Caki2 (cell line): ENCODE measurements around the gene CC2D2A. TPM values are rescaled to one million over a fixed set of nuclear protein-coding genes. Genes with fewer than 3 reads are reported as not detected.

ENCODE experiments used
- DNase-seq: peaks from one replicate; pipeline ENCODE4 v3.0.0-alpha.2; 2015; ENCODE audit warnings: low read depth
- in situ Hi-C: cut with HindIII; loops from 2 replicates; pipeline ENCODE4 v1.10.0; 2016; ENCODE audit warnings: low sequenced_read_pairs, low pct_unique_long_range_greater_than_20kb, mixed read lengths
- total RNA-seq: library from RNA; depleted of rRNA; stranded (reverse); fragments of >200 nt; shearing (Covaris generic); gene quantifications from 2 replicates; pipeline ENCODE4 v1.2.3, GENCODE V29; 2014; ENCODE audit warnings: low replicate concordance

The CC2D2A gene
- total RNA-seq, 1 experiment from 2014 or later, result 8.4 TPM

DNA sequence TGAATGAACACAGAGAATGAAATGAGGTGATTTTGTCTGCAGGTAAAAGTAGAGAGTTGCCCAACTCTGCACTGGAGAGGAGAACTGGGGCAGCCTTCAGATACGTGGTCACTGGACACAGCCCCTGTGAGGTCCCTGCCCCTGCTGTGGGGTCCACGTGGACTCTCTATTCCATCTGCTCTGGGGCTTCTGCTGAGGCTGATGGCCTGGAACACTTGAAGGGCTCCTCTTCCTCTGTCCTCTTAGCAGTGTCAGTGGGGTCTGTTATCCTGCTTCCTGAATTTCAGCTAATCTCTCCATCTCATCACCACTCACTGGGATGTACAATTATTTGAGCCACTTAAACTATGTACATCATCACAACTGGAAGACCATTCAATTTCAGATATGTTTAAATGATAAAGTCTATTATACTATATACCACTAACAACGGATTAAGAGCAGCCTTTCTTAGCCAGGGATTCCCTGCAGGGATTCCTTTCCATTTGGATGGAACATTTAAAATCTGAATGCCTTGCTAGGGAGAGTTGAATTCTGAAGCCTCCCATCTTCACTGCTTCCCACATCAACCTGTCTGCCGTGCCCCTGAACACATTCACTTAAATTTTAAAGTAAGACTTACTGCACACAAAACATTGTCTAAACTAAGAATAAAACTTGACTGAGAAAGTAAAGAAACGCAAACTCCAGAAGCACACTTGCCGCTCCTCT lies 74.0 kb downstream of the CC2D2A start:
- no peak for DNase-seq
- in situ Hi-C loops, result no loop called here

DNA sequence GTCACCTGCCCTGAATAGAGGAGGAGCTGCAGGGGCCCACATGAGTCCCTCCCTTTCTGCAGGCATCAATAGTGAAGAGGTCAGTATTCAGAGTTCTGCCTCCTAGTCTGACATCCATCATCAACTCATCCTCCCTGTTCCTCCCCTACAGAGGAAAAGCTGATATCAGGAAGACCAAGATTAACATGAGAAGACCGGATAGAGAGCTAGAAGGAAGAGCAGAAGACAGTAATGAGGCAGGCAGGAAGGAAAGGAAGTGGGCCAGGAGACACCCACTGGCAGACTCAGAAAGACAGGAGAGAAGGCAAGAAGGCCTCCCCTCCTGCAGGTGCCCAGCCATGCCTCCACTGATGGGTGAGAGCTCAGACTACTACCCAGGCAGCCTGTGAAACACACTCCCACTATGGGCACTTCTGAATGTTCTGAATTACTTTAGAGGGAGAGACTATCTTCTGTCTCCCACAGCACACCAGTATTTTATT lies 74.6 kb downstream of the CC2D2A start:
- no peak for DNase-seq
- in situ Hi-C loops, result no loop called here

DNA sequence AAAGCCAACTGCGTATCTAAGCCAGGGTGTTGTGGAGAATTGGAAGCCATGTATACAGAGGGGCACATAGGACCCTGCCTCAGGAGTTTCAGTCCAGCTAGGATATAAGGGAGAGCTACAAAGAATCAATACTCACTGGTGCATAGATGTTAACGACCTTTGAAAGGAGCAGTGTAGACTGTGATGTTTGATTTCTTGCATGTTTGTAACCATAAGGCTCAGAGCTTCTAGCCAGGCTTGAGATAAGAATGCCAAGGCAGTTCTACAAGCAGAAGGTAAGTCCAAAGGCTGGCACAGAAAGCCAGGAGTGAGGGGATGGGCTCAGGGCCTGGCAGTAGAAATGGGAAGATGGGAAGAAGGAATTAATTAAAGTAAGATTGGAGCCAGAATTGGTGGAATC lies 75.7 kb downstream of the CC2D2A start:
- DNase-seq, result no peak
- in situ Hi-C loops, result no loop called here

DNA sequence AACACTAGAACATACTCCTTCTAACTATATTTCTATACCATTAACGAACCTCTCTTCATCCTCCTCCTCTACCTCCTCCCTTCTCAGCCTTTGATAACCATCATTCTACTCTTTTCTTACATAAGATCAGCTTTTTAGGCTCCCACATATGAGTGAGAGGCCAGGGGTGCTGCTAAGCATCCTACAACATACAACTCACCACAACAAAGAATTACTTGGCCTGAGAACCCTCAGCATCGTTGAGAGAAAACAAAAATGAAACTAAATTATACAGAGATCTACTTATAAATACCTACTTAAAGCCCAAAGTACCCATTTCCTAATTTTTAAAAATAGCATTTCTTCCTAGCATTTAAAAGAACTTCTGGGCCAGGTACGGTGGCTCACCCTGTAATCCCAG lies 77.7 kb downstream of the CC2D2A start:
- in situ Hi-C loops, result no loop called here
- DNase-seq, result no peak

DNA sequence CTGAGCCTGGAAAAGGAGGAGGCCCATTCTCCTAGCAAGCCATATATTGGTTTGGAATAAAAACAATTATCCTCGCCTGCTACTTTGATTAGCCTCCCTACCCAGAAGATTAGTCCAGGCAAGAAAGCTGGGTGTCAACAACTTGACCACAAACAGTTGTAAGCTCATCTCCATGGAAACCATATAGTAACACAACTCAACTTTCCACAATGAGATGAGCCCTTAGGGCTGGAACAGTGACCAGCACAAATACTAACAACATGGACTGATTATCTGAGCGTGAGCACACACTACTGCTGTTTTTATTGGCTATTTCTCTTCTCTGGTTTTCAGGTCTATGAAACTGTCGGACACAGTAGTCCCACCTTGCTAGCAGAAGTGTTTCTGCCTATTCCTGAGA lies 80.8 kb downstream of the CC2D2A start:
- in situ Hi-C loops, result no loop called here
- no peak for DNase-seq

DNA sequence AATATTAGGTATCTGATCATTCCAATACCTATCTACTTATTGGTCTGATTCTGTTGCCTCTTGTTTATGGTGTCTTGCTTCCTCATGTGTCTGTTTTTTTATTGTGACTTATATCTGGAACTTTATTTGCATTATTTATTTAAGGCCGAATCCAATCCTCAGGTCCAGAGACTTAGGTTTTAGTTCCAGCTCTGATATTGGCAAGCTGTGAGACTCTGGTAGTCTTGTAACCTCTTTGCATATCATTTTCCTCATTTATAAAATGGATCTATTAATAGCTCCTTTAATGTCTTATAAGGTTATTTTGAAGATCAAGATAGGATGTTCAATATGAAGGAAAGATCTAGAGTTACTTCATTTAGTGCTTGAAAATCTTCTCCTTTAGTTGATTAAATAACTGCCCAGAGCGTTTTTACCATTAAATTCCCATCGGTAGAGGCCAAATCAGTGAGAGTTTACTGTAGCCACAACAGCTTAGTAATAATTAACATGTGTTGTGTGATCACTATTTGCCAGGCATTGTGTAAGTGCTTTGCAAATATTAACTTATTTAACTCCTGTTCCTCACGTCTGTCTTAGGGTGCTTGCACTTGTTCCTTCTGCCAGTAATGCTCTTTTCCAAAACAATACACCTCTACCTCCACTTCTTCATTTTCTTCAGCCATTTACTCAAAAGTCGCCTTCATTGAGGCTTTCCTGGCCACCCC lies 82.2 kb downstream of the CC2D2A start:
- in situ Hi-C loops, result no loop called here
- no peak for DNase-seq

DNA sequence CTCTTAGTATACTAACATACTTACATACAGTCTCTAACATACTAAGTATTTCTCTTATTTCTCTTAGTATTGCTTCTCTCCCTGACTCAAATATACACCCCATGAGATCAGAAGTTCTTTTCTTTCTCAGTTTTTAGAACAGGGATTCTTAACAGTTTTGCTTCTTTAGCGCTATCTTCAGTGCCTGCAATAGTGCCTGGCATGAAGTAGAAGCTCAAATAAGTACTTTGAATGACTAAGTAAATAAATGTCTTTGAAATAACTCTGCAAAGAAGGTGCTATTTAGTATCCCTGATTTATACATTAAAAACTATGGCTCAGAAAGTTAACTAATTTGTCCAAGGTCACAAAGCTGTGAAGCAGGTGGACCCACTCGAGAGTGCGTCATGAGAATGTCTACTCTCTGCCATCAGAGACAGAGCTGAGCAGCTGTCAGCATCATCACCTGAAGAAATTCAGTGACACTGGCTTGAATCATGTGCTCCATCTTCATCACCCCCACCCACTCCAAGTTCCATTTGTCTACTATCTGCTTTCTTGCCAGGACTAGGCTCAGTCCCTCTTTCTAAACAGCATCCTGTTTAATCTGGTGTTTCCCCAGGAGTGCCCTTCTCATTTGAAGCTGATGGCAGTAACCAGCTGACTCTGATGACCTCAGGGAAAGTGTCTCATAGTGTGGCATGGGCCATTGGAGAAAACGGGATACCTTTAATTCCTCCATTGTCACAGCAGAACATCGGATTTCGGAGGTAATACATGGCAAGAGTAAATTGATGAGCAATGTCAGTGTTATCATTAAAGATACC lies 83.1 kb downstream of the CC2D2A start:
- in situ Hi-C loops, result no loop called here
- DNase-seq, result no peak

DNA sequence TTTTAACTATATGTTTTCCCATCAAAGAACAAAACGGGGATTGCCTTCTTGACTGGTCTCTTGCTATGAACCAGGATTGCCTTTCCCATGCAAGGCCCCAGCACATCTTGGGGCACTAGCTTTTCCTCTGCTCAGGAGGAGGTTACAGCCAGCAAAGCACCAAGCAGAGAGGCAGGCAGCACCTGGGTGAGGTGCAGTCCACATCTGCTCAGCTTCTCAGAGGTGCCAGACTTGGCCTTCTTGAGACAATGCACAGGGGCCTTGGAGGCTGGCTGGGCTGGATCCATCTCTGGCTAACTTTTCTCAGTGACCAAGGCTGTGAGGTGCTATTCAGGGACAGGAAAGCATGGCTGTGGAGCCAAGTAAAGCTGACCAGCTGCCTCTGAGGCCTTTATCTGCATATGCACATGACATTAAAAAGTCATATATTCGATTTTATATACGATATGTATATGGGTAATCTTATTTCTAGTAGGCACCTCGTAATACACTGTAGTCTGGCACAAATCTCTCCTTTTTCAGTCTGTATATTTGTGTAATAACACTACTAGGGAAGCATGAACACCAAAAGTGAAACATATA lies 86.9 kb downstream of the CC2D2A start:
- no peak for DNase-seq
- in situ Hi-C loops, result no loop called here

DNA sequence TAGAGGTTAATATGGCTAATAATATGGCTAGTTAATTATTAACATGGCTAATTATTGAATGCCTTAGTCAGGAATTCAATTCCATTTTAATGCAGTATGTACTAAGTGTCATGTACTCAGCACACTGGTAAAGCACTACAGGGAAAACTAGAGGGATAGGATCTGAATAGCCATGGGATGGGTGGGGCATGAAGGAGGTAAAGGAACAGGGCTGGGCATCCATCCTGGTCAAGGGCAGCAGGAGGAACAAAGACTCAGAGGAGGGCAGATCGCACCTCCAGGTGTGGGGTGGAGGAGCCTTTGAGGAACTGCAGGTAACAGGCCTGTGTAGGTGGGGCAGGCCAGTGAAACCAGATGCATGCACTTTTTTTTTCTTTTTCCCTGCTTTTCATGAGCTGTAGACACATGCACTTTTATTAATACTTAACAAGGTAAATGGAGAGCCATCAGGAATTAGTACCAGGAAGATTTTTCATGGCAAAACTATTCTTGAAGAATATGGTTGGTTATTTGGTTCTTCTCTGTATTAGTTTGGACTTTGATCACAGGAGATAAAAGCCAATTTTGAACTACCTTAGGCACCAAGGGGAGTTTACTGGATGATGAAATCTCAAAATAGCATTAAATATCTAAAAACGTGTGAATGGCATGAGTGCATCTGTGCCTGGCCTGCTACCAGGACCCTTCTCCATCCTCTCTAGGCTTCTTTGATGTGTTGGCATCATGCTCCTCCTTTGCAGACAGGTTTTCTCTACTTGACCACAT lies 88.3 kb downstream of the CC2D2A start:
- no peak for DNase-seq
- in situ Hi-C loops, result no loop called here

DNA sequence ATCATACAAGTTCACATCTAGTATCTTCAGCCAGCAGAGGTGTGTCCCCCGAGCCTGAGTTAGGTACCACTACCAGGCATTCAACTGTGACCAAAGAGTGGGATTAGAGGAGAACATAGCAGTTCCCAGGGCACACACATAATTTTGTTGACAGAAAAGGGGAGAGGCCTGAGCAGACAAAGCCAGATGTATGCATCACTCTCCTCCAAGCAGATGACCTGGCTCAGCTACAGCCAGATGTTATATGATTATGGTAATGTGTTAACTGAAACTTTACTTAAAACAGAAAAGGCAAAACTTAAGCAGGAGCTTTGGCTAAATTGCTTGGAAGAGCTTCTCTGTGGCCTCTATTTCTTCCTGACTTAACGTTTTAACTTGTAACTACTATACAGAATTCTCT lies 88.9 kb downstream of the CC2D2A start:
- DNase-seq, result no peak
- in situ Hi-C loops, result no loop called here

DNA sequence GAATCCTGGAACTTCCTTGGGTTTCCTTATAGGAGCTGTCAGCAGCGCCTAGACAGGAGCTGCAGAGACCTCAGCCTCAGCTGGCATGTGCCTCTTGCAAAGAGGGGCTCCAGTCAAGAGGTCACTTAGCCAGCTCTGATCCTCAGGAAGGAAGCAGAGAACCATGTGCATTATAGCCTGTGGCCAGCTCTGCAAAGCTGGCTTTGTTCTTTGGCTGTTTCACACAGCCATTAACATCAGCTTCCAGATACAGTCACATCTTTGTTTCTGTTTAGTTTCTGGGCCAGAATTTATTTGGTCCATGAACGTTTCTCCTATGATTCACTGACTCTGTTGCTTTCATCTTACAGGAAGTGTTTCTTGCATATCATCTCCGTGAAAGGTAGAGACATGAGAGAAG lies 92.4 kb downstream of the CC2D2A start:
- in situ Hi-C loops, result no loop called here
- no peak for DNase-seq

DNA sequence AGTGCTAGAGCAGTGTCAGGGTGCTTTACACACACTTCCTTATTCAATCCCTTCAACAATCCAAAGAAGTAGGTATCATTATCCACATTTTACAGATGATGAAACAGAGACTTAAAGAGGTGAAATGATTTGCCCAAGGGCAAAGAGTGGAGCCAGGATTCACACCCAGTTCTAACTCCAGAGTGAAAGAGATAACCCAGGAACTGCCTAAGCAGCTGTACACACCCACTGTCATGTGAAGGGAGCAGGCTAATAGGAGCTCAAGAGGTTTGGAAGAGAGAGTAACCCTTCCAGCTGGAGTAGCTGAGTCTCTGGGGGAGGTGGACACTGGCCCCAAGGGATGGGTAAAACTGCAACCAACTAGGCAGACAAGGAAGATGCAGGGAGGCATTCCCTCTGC lies 92.9 kb downstream of the CC2D2A start:
- in situ Hi-C loops, result no loop called here
- no peak for DNase-seq

DNA sequence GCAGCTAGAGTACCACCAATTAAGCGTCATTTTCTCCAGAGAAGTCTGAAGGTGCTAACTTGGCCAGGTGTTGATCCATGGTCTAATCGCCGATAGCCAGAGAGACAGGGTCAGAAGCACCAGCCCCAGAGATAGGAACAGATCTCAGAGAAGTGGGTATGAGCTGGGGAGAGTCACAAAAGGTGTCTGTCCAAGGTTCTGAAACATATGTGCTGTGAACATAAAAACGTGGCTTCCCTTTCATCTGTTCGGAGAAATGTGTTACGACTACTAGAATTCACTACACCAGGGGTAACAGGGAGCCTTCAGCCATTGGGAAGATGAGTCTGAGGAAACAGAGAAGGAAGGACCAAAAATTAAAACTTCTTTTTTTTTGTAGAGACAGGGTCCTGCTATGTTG lies 94.2 kb downstream of the CC2D2A start:
- DNase-seq, result no peak
- in situ Hi-C loops, result no loop called here

DNA sequence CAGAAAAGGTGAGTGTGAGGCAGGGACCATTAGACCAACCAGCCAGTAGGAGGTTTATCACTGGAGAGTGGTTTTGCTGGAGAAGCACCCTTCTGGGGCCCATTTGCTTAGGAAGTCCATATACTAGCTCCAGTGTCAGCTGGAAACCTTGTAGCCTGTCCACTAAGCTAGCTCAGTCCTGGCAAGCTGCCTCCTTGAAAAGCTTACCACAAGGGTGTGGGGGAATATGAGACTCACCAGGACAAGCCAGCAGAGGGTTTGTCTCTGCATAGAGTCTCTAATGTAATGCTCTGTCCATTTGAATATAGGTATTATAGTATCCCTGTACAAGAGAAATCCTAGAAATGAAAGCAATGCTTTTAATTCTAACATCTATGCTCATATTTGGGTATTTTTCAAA lies 99.1 kb downstream of the CC2D2A start:
- in situ Hi-C loops, result no loop called here
- DNase-seq, result no peak

DNA sequence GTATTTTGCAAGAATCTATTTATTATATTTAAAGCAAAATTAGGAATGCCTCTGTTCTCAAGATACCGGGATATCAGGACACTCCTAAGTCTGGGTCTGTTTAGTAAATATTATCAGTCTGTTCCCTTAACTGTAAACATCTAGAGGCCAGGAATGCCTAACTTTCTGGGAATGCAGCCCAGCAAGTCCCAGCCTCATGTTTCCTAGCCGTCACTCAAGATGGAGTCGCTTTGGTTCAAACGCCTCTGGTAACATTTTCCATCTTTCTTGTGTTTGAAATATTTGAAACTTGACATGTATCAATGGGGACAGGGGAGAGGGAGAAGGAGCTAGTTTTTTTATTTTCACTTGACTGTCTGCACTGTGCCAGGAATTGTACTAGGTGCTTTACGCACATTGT lies 100.1 kb downstream of the CC2D2A start:
- DNase-seq, result no peak
- in situ Hi-C loops, result no loop called here

DNA sequence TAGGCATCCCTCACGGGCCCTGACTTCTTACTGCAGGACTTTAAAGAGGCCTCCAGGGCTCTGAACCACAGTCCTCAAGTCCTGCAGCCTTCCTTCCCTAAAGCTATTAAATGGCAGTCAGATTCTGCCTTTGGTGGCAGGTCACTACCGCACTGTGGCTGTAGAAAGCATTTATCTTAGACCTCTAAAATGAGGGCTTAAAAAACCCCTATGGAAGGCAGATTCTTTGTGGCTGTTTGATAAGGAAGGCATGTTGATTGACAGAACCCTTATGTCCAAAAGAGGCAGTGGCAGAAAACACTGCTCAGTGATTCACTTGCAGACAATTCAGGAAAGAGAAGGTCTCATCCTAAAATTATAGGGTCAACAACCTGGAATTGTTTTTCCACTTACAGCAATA lies 106.3 kb downstream of the CC2D2A start:
- DNase-seq, result no peak
- in situ Hi-C loops, result no loop called here

DNA sequence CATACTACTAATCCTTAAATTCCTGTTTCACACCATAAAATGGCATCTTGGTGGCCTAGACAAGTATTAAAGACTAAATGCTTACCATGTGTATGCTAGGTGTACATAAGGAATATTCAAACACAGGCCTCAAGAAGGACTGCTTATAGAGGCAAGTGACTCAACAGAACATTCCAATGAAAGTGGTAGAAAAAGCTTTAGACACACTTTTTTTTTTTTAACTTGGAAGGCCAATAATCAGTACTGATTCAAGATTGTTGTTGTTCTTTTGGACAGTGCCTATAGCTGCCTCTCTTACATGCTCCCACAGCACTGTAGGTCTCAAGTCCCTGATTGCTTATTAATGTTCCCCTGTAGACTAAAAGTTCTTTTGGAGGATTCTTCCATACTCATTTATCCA lies 107.8 kb downstream of the CC2D2A start:
- DNase-seq, result no peak
- in situ Hi-C loops, result no loop called here

DNA sequence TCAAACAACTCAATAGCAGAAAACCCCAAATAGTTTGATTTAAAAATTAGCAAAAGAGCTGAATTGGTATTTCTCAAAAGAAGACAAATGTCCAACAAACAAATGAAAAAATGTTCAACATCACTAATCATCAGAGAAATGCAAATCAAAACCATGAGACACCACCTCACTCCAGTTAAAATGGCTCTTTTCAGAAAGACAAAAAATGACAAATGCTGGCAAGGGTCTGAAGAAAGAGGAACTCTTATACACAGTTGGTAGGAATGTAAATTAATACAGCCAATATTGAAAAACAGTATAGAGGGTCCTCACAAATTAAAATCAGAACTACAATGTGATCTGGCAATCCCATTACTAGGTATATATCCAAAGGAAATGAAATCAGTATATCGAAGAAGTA lies 115.1 kb downstream of the CC2D2A start:
- DNase-seq, result no peak
- in situ Hi-C loops, result no loop called here
